ENCODE measurements around the gene EXD3. TPM values are rescaled to one million over a fixed set of nuclear protein-coding genes. Genes with fewer than 3 reads are reported as not detected.

EXD3 gene
- total RNA-seq, 1 donor from 2014 or later, result 16.7 TPM

GRCh38 chr9:137316012-137316981 is 106.7 kb downstream of the EXD3 start:
- peak in 1 of 2 donors; percentile 64 for DNase-seq (ENCODE audit: low spot score in 2 of 2)
- TF ChIP-seq CTCF (IDR thresholded peaks at IDR 0.05), result no peak
- Histone ChIP-seq H3K36me3 (no peaks in the 10 kb centered on the region), H3K4me1 (peaks cover 7 to 10% of the 10 kb centered on the region in 2 donors), H3K4me3 (peak overlapping the region; percentile 35 to 51), H3K27me3 (peaks cover 17% of the 10 kb centered on the region), H3K9me3 (no peaks in the 10 kb centered on the region), H3K27ac (no peak overlapping the region)
- intact Hi-C loops (cut with DNase I), result no loop called here

- DNase-seq (ENCODE audit: low spot score in 2 of 2), result peak in 1 of 2 donors; percentile 34
- intact Hi-C loops (cut with DNase I), result no loop called here
- H3K9me3 ChIP-seq, result no peaks in the 10 kb centered on the region
- peak overlapping the region; percentile 35 to 51 for H3K4me3 ChIP-seq
- H3K27me3 ChIP-seq, result peaks cover 17% of the 10 kb centered on the region
- peaks cover 7 to 10% of the 10 kb centered on the region in 2 donors for H3K4me1 ChIP-seq
- TF ChIP-seq CTCF (IDR thresholded peaks at IDR 0.05), result no peak
- no peaks in the 10 kb centered on the region for H3K36me3 ChIP-seq
- H3K27ac ChIP-seq, result no peak overlapping the region
Observed at GRCh38 chr9:137315581-137316011, 107.4 kb downstream of the EXD3 start.

GRCh38 chr9:137314561-137315560 is 108.1 kb downstream of the EXD3 start:
- peak in 1 of 2 donors; percentile 58 for DNase-seq (ENCODE audit: low spot score in 2 of 2)
- peaks cover 7 to 10% of the 10 kb centered on the region in 2 donors for H3K4me1 ChIP-seq
- H3K27ac ChIP-seq, result no peak overlapping the region
- H3K27me3 ChIP-seq, result peaks cover 17% of the 10 kb centered on the region
- no peaks in the 10 kb centered on the region for H3K9me3 ChIP-seq
- H3K36me3 ChIP-seq, result no peaks in the 10 kb centered on the region
- intact Hi-C loops (cut with DNase I), result no loop called here
- TF ChIP-seq CTCF (IDR thresholded peaks at IDR 0.05), result no peak
- H3K4me3 ChIP-seq, result no peak overlapping the region

GRCh38 chr9:137313956-137314560 is 108.9 kb downstream of the EXD3 start:
- Histone ChIP-seq H3K4me1 (peaks cover 7 to 10% of the 10 kb centered on the region in 2 donors), H3K4me3 (no peak overlapping the region), H3K27me3 (peaks cover 17% of the 10 kb centered on the region), H3K27ac (no peak overlapping the region), H3K9me3 (no peaks in the 10 kb centered on the region), H3K36me3 (no peaks in the 10 kb centered on the region)
- intact Hi-C loops (cut with DNase I), result no loop called here
- DNase-seq (ENCODE audit: low spot score in 2 of 2), result peak in 1 of 2 donors; percentile 58
- peak in 2 of 3 experiments; percentile 7 to 38 for TF ChIP-seq CTCF (IDR thresholded peaks at IDR 0.05)
